MM.1S (cell line): Measurements from ENCODE around the gene TSPAN4.

Source experiments
- DNase-seq: peaks from one replicate; pipeline ENCODE4 v3.0.0-alpha.2; 2015
- H2AFZ ChIP-seq: fragments of 300-600 bp; sonication (generic); 2 replicates; pipeline ENCODE4 v1.6.0; 2016; ENCODE audit warnings: antibody characterized with exemption, low read length
- H3F3A ChIP-seq: fragments of 300-600 bp; sonication (generic); 2 replicates; pipeline ENCODE4 v1.6.1; 2016; ENCODE audit warnings: mild to moderate bottlenecking, antibody characterized with exemption, low read length, moderate library complexity, mixed read lengths; ENCODE audit not compliant: insufficient read depth
- H3K27ac ChIP-seq: fragments of 300-600 bp; sonication (generic); 2 replicates; pipeline ENCODE4 v1.5.1; 2016; ENCODE audit warnings: mild to moderate bottlenecking, low read length
- H3K27me3 ChIP-seq: fragments of 300-600 bp; sonication (generic); replicated peaks from 2 replicates; pipeline ENCODE4 v1.6.0; 2016; ENCODE audit warnings: low read length; ENCODE audit not compliant: insufficient read depth
- H3K36me3 ChIP-seq: fragments of 300-600 bp; sonication (generic); replicated peaks from 2 replicates; pipeline ENCODE4 v1.6.1; 2016; ENCODE audit warnings: mild to moderate bottlenecking, low read length, mixed read lengths; ENCODE audit not compliant: insufficient read depth
- H3K4me1 ChIP-seq: fragments of 300-600 bp; sonication (generic); 2 replicates; pipeline ENCODE4 v1.6.1; 2016; ENCODE audit warnings: low read length, mixed read lengths
- H3K4me2 ChIP-seq: fragments of 300-600 bp; sonication (generic); 2 replicates; pipeline ENCODE4 v1.6.0; 2016; ENCODE audit warnings: low read depth, low read length
- H3K4me3 ChIP-seq: fragments of 300-600 bp; sonication (generic); 2 replicates; pipeline ENCODE4 v1.5.1; 2016; ENCODE audit warnings: low read length, mixed read lengths
- H3K79me2 ChIP-seq: fragments of 300-600 bp; sonication (generic); 2 replicates; pipeline ENCODE4 v1.6.1; 2016; ENCODE audit warnings: mixed run types, low read length, mixed read lengths
- H3K9ac ChIP-seq: fragments of 300-600 bp; sonication (generic); 2 replicates; pipeline ENCODE4 v1.6.1; 2016; ENCODE audit warnings: low read length, mixed read lengths
- H3K9me2 ChIP-seq: fragments of 300-600 bp; sonication (generic); replicated peaks from 2 replicates; pipeline ENCODE4 v1.6.1; 2016; ENCODE audit warnings: mild to moderate bottlenecking, low read length, mixed read lengths; ENCODE audit not compliant: insufficient read depth
- H3K9me3 ChIP-seq: fragments of 300-600 bp; sonication (generic); replicated peaks from 2 replicates; pipeline ENCODE4 v1.6.1; 2016; ENCODE audit warnings: mild to moderate bottlenecking, low read length, mixed read lengths; ENCODE audit not compliant: insufficient read depth
- H4K20me1 ChIP-seq: fragments of 300-600 bp; sonication (generic); 2 replicates; pipeline ENCODE4 v1.6.1; 2016; ENCODE audit warnings: mild to moderate bottlenecking, low read length, moderate library complexity, mixed read lengths; ENCODE audit not compliant: insufficient read depth
- CTCF ChIP-seq: fragments of 300-600 bp; sonication (generic); IDR thresholded peaks from 2 replicates; pipeline ENCODE4 v1.5.1; 2016; ENCODE audit warnings: antibody characterized with exemption, low read length, mixed read lengths
- EZH2 ChIP-seq: fragments of 300-600 bp; sonication (generic); optimal IDR thresholded peaks from 2 replicates; pipeline ENCODE3; 2017; ENCODE audit warnings: low read depth, mild to moderate bottlenecking, antibody characterized with exemption, low read length, mixed read lengths
- EZH2phosphoT487 ChIP-seq: fragments of 300-600 bp; sonication (generic); IDR thresholded peaks from 2 replicates; pipeline ENCODE4 v1.6.1; 2018; ENCODE audit warnings: antibody characterized with exemption, low read length

TSPAN4 gene

DNA sequence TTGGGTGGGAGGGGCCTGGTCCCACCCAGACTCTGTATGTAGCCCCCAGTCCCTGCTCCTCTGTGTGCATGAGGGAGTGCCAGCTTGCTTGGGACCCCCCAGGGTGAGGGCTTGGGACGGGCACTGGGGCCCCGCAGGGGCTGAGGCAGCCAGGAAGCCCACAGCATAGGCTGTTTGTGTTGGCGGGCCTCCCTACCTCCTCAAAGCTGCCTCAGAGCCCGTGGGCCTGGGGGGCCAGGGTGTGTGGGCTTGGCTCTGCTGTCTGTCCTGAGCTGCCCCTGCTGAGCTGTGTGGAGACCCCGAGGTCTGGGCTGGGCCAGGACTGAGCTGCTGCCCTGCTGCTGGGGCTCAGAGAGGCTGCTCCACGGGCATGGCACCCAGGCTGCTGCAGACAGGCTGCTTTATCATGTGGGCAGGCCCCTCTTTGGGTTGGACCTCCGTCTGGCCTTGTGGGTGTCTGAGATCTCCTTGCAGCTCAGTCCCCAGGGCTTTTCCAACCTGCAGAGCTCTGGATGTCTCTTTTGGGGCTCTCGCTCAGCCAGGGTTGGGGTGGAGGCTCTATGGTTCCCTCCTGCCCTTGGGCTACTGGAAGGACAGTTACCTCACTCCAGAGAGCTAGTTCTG, 3.3 kb downstream of the TSPAN4 start:
- H3K9me2 ChIP-seq, result no peaks in the 10 kb centered on the region
- no peak overlapping the region for H3K4me3 ChIP-seq
- DNase-seq, result no peak
- no peak overlapping the region for H2AFZ ChIP-seq
- no peaks in the 10 kb centered on the region for H3K36me3 ChIP-seq
- H3K9ac ChIP-seq, result no peak overlapping the region
- no peak overlapping the region for H3K27ac ChIP-seq
- H3K27me3 ChIP-seq, result peaks cover 61% of the 10 kb centered on the region
- H4K20me1 ChIP-seq, result peaks cover 4% of the 10 kb centered on the region; the same call in 1 of the 2 replicates
- H3F3A ChIP-seq, result no peaks in the 10 kb centered on the region
- no peak overlapping the region for H3K4me2 ChIP-seq
- TF ChIP-seq EZH2 (no peak), CTCF (no peak), EZH2phosphoT487 (no peak)
- H3K79me2 ChIP-seq, result peaks cover 13% of the 10 kb centered on the region
- H3K4me1 ChIP-seq, result peaks cover 8% of the 10 kb centered on the region
- no peaks in the 10 kb centered on the region for H3K9me3 ChIP-seq

DNA sequence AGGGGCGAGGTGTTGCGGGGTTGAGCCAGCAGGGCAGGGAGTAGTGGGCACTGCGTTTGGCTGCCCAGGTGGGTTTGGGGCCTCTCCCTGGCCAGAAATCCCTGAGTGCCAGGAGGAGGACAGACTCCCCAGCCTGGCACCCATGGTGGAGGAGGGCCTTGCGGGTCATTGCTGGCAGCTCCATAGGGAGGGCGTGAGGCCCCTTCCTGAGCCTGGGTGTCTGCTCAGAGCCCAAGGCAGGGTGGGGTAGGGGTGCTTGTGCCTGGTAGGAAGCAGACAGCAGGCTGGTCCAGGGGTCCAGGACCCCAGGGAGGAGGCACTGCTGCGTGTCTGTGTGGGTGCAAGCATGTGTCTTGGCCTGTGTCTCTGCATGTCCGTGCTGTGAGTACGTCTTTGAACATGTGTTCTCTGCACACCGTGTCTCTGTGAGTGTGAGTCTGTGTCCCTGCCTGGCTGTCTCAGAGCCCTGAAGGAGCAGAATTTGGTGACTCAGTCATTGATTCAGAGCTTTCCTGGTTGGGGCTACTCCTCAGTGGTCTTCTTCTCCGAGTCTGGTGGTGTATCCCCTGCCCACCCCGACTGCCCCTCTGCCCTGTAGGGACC, 3.9 kb downstream of the TSPAN4 start:
- H3K27ac ChIP-seq, result no peak overlapping the region
- no peaks in the 10 kb centered on the region for H3K9me2 ChIP-seq
- peaks cover 4% of the 10 kb centered on the region; the same call in 1 of the 2 replicates for H3K4me1 ChIP-seq
- H3F3A ChIP-seq, result no peaks in the 10 kb centered on the region
- no peaks in the 10 kb centered on the region for H4K20me1 ChIP-seq
- H3K36me3 ChIP-seq, result no peaks in the 10 kb centered on the region
- H3K4me2 ChIP-seq, result no peak overlapping the region
- no peak overlapping the region for H3K4me3 ChIP-seq
- H3K9me3 ChIP-seq, result no peaks in the 10 kb centered on the region
- no peak overlapping the region for H2AFZ ChIP-seq
- H3K27me3 ChIP-seq, result peaks cover 66% of the 10 kb centered on the region
- H3K9ac ChIP-seq, result no peak overlapping the region
- no peak for DNase-seq
- no peak for TF ChIP-seq EZH2
- TF ChIP-seq CTCF, result no peak
- no peak for TF ChIP-seq EZH2phosphoT487
- H3K79me2 ChIP-seq, result peaks cover 7% of the 10 kb centered on the region

GRCh38 chr11:847876-848275, 5.2 kb downstream of the TSPAN4 start:
- H3F3A ChIP-seq, result no peaks in the 10 kb centered on the region
- no peak overlapping the region for H3K9ac ChIP-seq
- H3K9me2 ChIP-seq, result no peaks in the 10 kb centered on the region
- no peaks in the 10 kb centered on the region for H3K36me3 ChIP-seq
- H3K4me2 ChIP-seq, result no peak overlapping the region
- no peaks in the 10 kb centered on the region for H4K20me1 ChIP-seq
- no peak overlapping the region for H2AFZ ChIP-seq
- TF ChIP-seq EZH2phosphoT487 (no peak), EZH2 (no peak), CTCF (no peak)
- H3K9me3 ChIP-seq, result no peaks in the 10 kb centered on the region
- peaks cover 79% of the 10 kb centered on the region for H3K27me3 ChIP-seq
- H3K27ac ChIP-seq, result no peak overlapping the region
- no peak overlapping the region for H3K4me3 ChIP-seq
- peaks cover 4% of the 10 kb centered on the region; the same call in 1 of the 2 replicates for H3K4me1 ChIP-seq
- DNase-seq, result no peak
- H3K79me2 ChIP-seq, result no peaks in the 10 kb centered on the region
